ENCODE data around the gene CHST1. TPM values are rescaled to one million over a fixed set of nuclear protein-coding genes. Genes with fewer than 3 reads are reported as not detected.

CHST1 gene
- polyA plus RNA-seq, 3 donors = not detected

GRCh38 chr11:45647786-45648185, 17.6 kb downstream of the CHST1 start:
- Histone ChIP-seq H2AFZ (ENCODE audit: insufficient read depth, low read depth, low read length, poor library complexity, severe bottlenecking) (no peak overlapping the region), H3K9ac (ENCODE audit: insufficient read depth, low read length, poor library complexity, severe bottlenecking) (no peak overlapping the region), H3K4me2 (replicated peaks; ENCODE audit: extremely low read depth, low read length, poor library complexity, severe bottlenecking) (no peak overlapping the region), H3K27me3 (ENCODE audit: control insufficient read depth in 2 of 2, insufficient read depth in 2 of 2, low read length in 2 of 2) (peaks cover 0 to 14% of the 10 kb centered on the region in 2 donors), H3K79me2 (ENCODE audit: insufficient read depth, low read length) (no peaks in the 10 kb centered on the region), H3K9me3 (replicated peaks in 1 of 2; ENCODE audit: control insufficient read depth in 1 of 2, insufficient read depth in 1 of 2, low read length in 2 of 2) (no peaks in the 10 kb centered on the region), H3K36me3 (replicated peaks in 1 of 2; ENCODE audit: control insufficient read depth in 1 of 2, insufficient read depth in 2 of 2, low read length in 2 of 2) (no peaks in the 10 kb centered on the region), H4K20me1 (ENCODE audit: insufficient read depth, low read length) (no peaks in the 10 kb centered on the region), H3K27ac (ENCODE audit: low read depth in 1 of 2, low read length in 2 of 2) (no peak overlapping the region), H3K4me1 (ENCODE audit: control insufficient read depth in 1 of 2, insufficient read depth in 2 of 2, low read length in 2 of 2) (no peaks in the 10 kb centered on the region), H3K4me3 (replicated peaks in 1 of 3; ENCODE audit: low read depth in 2 of 3, low read length in 3 of 3) (no peak overlapping the region)
- DNase-seq = no peak
- H3K9me3 Mint-ChIP-seq = peaks cover 2 to 12% (median 8%) of the 10 kb centered on the region in 7 donors
- intact Hi-C loops (cut with micrococcal nuclease) = no loop called here
- peaks cover 2% of the 10 kb centered on the region for H3K4me1 Mint-ChIP-seq
- H3K27ac Mint-ChIP-seq = no peak overlapping the region
- H3K27me3 Mint-ChIP-seq (ENCODE audit: low read depth in 3 of 3) = peaks cover 27 to 54% (median 32%) of the 10 kb centered on the region in 3 donors
- no peak for TF ChIP-seq CTCF (IDR thresholded peaks at IDR 0.05)
- no CpG with 5 or more reads among the region's 1 CpG for WGBS (ENCODE audit: insufficient coverage)
- no peaks in the 10 kb centered on the region for H3K36me3 Mint-ChIP-seq
- no peak overlapping the region for H3K4me3 Mint-ChIP-seq

DNA sequence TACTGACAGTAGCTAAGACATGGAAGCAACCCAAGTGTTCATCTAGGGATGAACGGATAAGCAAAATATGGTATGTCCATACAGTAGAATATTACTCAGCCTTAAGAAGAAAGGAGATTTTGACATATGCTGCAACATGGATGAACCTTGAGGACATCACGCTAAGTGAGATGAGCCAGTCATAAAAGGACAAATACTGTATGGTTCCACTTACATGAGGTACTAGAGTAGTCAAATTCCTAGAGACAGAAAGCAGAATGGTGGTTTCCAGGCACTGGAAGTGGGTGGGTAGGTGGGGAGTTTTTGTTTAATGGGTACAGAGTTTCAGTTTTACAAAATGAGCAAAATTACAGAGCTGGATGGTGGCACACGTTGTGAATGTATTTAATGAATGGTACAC, 18.1 kb downstream of the CHST1 start:
- Mint-ChIP-seq H3K4me3 (no peak overlapping the region), H3K36me3 (no peaks in the 10 kb centered on the region), H3K9me3 (peaks cover 2 to 12% (median 8%) of the 10 kb centered on the region in 7 donors), H3K4me1 (peaks cover 2% of the 10 kb centered on the region), H3K27me3 (ENCODE audit: low read depth in 3 of 3) (peaks cover 23 to 54% (median 30%) of the 10 kb centered on the region in 3 donors), H3K27ac (no peak overlapping the region)
- H3K27ac ChIP-seq (ENCODE audit: low read depth in 1 of 2, low read length in 2 of 2) = no peak overlapping the region
- H3K79me2 ChIP-seq (ENCODE audit: insufficient read depth, low read length) = no peaks in the 10 kb centered on the region
- no peak overlapping the region for H3K4me3 ChIP-seq (replicated peaks in 1 of 3; ENCODE audit: low read depth in 2 of 3, low read length in 3 of 3)
- intact Hi-C loops (cut with micrococcal nuclease) = no loop called here
- peaks cover 0 to 14% of the 10 kb centered on the region in 2 donors for H3K27me3 ChIP-seq (ENCODE audit: control insufficient read depth in 2 of 2, insufficient read depth in 2 of 2, low read length in 2 of 2)
- H3K4me1 ChIP-seq (ENCODE audit: control insufficient read depth in 1 of 2, insufficient read depth in 2 of 2, low read length in 2 of 2) = no peaks in the 10 kb centered on the region
- no peak for TF ChIP-seq CTCF (IDR thresholded peaks at IDR 0.05)
- no peaks in the 10 kb centered on the region for H4K20me1 ChIP-seq (ENCODE audit: insufficient read depth, low read length)
- H3K9ac ChIP-seq (ENCODE audit: insufficient read depth, low read length, poor library complexity, severe bottlenecking) = no peak overlapping the region
- H2AFZ ChIP-seq (ENCODE audit: insufficient read depth, low read depth, low read length, poor library complexity, severe bottlenecking) = no peak overlapping the region
- no peak overlapping the region for H3K4me2 ChIP-seq (replicated peaks; ENCODE audit: extremely low read depth, low read length, poor library complexity, severe bottlenecking)
- WGBS (ENCODE audit: insufficient coverage) = 100% methylated on average over 2 of the region's 3 CpGs
- H3K36me3 ChIP-seq (replicated peaks in 1 of 2; ENCODE audit: control insufficient read depth in 1 of 2, insufficient read depth in 2 of 2, low read length in 2 of 2) = no peaks in the 10 kb centered on the region
- DNase-seq = no peak
- H3K9me3 ChIP-seq (replicated peaks in 1 of 2; ENCODE audit: control insufficient read depth in 1 of 2, insufficient read depth in 1 of 2, low read length in 2 of 2) = no peaks in the 10 kb centered on the region
